Activated T-helper 9 cell treated with anti-CD3 and anti-CD28 coated beads, Interleukin-2, amount 50 U/mL, for 16 hours (primary cell): ENCODE measurements around the gene BACE2.
"Not testable (repeated sequence)": the region's sequence is repeated elsewhere in the genome, so short reads cannot be mapped to it uniquely, and the experiment has no call there.

Source experiments
- DNase-seq: peaks from one replicate; pipeline ENCODE4 v3.0.0-alpha.2; 2020; ENCODE audit warnings: low read depth

Gene BACE2

DNA sequence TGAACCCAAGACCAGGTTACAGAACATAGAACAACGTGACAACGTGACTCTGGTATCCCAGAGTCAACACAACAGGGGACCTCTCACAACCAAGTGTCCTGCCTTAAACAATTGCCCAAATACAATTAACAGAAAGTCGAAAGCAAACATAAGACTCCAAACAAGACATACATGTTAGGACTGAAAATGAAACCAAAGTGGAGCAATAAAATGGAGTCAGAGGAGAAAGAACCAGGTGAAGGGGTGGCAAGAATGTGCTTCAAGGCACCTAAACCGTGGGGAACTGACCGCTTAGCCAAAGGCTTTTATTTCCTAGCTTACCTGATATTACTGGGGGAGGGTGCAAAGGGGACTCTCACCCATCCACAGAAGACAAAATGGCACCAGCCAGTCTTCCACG is 17.8 kb downstream of the BACE2 start:
- DNase-seq, result no peak

DNA sequence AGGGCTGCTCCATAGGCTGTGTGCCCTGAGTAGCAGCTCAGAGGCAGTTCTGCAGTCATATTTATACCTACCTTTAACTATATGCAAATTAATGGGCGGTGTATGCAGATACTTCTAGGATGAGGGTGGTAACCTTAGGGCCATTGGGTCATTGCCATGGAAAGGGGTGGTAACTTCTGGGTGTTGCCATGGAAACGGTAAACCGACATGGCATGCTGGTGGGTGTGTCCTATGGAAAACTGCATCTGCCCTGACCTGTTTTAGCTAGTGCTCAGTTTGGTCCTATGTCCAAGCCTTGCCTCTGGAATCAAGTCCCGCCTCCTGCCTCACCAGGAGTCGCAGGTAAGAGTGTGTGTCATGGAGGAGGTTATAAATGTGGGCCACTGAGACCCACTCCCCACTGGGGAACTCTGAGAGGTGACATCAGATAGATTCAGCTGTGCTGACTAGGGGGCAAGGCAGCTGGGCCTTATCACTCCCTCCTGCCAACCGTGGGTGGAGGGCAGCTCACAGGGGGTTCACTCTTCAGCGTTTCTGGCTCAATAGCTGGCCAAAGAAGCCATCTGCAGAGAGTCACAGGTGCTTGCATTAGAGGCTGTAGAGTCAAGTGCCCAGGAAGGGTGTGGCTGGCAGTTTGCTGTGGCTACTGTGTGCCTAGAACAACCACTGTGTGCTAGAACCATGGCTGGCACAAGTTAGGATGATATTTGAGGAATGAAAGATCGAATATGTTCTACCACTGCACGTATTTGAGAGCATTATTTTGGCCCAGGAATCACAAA is 19.0 kb downstream of the BACE2 start:
- no peak for DNase-seq

DNA sequence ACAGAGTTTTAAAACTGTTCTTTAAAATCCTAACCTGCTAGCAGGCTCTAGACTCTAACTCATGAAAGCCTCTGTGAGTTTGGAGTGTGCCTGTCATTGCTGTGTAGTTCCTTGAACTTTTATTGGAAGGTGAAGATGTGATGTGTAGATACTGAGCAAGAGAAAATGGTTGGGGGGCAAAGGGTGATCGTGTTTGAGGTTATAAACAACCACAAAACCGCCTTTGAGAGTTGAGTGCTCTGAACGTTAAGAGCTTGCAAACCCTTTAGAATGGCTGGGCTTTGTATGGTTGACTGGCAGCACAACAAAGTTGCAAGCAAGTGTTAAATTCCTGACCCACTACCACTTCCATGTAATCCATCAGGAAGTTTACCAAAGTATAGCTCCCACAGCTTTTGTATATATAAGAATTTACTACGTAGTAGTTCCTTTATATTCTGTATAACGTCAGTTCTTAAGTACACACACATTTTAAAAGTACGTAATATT is 19.6 kb downstream of the BACE2 start:
- DNase-seq, result no peak

DNA sequence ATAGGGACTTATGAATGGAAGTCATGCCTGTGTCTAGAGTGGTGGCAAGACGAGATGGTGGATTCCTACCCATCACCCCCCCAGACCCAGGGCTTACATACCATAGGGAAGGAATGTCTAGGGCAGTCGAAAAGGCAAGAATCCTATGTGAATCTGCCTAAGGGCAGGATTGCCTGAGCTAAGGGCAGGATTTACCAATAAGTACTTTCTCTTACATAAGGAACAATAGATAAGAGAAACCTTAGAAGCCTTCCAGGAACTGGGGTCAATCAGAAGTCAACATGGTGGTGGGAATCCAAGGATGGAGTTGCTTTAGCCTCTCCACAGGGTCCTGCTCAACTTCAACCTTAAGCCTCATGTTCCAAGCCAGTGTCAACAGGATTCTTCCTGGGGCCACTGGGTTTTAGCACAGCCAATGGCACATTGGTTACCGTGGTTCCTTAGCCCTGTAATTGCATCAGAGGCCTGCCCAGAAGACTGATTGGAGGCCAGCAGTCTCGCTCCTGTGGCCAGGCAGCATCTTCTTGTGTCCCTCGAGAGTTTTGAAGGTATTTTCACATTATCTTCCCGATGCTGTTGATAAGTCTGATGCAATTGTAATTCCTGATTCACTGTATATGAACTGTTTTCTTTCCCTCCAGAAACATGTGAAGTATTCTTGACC is 20.7 kb downstream of the BACE2 start:
- DNase-seq, result no peak

DNA sequence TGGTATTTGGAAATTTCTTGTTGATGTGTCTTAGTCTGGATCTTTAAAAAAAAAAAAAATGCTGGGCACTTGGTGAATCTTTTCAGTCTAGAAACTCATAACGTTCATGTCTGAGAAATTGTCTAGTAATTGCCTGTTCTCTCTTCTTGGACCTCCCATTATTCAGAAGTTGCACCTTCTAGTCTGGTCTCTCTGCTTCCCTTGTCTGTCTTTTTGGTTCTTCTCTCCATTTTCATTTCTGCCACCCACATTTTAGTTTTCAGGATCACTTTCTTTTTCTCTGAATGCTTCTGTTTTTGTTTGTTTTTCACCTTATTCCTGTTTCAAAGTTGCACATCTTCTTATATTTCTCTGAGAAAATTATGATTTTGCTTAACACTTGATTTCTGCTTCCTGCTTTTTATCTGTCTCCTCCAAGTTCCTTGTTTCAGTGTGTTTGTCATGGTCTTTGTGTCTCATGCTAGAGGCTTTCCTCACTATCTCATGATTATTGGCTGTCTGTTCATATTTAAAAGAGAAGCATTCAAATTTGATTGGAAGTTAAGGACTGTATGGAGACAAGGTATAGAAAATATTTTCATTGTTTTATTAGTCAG is 21.3 kb downstream of the BACE2 start:
- no peak for DNase-seq

DNA sequence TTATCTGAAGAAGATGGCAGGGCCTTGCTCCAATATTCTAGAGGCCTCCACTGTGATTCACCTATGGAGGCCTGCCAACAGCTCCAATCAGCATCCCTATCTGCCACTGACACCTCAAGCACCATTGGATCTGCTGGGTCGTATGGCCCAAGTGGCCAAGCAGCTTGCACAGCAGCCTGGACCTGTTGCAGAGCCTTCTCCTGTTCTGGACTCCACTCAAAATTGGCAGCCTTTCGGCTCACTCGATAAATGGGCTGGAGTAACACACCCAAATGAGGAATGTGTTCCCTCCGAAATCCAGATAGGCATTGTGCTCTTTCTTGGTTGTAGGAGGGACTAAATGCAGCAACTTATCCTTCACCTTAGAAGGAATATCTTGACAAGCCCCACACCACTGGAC is 24.6 kb downstream of the BACE2 start:
- not testable (repeated sequence) for DNase-seq

DNA sequence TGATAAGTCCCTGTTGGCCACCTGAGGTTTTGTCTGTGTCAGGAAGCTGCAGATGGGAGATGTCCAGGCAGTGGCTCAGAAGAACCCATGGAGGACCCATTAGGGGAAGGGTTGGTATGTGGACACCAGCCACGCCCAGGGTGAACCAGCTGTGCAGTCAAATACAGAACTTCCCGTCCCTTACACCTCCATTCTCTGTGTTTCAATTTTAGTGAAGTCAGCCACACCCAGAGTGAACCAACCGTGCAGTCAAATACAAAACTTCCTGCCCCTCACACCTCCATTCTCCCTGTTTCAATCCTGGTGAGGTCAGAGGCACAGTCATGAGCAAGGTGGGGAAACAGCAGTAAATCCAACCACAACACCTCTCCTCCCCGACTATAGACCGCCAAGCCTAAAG is 27.4 kb downstream of the BACE2 start:
- DNase-seq, result no peak

DNA sequence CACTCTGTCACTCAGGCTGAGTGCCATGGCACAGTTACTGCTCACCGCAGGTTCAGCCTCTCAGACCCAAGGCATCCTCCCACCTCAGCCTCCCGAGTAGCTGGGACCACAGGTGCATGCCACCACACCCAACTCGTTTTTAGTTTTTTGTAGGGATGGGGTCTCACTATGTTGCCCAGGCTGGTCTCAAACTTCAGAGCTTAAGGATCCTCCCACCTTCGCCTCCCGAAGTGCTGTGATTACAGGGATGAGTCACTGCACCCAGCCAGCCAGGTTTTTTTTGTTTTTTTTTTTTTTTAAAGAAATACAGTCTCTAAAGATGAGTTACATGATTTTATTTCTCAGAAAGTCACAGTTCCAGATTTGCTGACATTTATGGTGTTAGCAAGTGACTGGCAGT is 29.0 kb downstream of the BACE2 start:
- DNase-seq, result no peak

DNA sequence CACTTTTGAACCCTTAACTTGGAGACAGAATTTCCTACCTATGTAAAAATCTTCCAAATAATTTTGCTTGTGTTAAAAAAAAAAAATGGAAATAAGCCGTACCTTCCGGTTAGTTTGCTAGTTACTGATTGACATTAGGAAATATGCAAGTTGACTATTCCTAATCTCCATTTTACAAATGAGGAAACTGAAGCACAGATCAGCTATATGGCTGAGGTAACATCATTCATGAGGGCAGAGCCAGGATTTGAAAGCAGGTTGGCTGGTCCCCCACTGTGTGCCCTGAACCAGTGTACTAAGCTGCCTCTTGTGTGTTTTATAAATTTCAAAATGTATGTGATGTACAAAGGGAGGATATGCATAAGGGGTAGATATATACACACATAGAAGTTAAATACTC is 29.6 kb downstream of the BACE2 start:
- no peak for DNase-seq

DNA sequence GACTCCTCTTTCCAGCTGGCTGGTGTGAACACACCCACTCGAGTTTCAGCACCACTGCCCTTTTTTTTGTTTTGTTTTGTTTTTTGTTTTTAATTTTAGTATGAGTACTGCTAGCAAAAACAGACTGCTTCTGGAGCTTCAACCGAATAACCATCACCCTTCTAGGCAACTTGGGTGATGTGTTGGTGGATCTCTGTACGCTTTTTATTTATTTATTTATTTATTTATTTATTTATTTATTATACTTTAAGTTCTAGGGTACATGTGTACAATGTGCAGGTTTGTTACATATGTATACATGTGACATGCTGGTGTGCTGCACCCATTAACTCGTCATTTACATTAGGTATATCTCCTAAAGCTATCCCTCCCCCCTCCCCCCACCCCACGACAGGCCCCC is 30.7 kb downstream of the BACE2 start:
- not testable (repeated sequence) for DNase-seq

DNA sequence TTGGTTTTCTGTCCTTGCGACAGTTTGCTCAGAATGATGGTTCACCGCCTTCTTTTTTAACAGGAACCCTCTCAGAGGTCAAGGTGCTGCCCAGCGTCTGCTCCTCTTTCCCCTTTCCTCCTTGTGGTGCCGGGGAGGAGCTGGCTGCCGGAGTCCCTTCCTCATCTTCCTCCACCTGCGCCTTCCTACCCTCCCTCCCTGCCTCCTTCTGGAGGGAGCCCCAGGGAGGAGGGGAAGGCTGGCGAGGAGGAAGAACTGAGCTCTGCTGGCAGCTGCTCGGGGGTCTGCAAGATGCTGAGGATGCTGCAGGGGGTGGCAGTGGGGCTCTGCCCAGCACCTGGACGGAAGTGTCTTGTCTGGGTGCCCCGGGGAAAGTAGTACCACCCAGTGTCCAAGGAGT is 31.2 kb downstream of the BACE2 start:
- no peak for DNase-seq

DNA sequence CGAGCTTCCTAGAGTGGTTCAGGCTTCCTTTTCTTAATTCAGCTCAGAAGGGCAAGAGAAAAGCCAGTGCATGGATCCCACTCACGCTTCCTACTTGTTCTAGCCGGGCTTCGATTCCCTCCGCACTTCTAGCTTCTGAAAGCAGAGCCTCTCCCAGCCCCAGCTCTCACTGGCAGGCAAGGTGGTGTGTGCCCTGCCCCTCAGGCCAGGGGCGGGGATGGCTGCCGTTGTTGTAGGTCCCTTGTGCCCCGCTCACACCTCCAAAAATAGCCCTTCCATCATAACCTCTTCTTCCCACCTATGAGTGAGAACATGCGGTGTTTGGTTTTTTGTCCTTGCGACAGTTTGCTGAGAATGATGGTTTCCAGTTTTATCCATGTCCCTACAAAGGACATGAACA is 31.6 kb downstream of the BACE2 start:
- DNase-seq, result no peak

DNA sequence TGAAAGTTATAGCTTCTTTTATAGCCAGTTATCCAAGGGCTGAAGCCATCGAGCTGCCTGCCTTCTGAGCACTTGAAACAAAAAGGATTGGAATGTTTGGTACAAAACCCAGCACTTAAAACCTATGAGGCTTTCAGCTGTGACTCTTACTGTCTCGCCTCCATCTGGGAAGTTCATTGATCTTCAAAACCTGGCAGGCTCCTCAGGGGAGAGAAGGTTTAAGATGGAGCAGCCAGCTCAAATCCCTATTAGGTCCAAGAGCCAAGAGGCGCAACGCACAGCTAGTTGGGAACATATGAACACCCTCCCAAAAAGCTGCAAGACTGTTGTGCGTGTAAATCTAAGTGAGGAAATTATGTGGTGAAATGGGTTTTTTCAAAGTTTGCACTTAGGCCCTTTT is 33.4 kb downstream of the BACE2 start:
- DNase-seq, result no peak

DNA sequence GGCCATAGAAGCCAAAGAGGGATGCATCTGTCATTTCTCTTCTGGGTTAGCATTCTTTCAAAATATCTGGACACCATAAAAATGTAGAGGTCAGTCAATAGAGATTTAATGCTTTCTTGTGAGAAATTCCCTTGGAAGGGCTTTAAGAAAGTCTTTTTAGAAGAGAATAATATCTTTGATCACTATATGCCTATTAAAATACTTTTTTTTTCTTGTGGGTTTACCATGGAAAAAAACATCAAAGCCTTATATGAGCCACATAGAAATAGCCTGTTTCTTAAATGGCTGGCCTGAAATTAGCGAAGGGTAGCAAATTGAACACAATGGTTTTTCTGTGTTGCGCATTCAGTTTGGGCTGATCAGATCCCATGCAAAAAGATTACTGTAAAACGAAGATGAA is 36.8 kb downstream of the BACE2 start:
- DNase-seq, result no peak

DNA sequence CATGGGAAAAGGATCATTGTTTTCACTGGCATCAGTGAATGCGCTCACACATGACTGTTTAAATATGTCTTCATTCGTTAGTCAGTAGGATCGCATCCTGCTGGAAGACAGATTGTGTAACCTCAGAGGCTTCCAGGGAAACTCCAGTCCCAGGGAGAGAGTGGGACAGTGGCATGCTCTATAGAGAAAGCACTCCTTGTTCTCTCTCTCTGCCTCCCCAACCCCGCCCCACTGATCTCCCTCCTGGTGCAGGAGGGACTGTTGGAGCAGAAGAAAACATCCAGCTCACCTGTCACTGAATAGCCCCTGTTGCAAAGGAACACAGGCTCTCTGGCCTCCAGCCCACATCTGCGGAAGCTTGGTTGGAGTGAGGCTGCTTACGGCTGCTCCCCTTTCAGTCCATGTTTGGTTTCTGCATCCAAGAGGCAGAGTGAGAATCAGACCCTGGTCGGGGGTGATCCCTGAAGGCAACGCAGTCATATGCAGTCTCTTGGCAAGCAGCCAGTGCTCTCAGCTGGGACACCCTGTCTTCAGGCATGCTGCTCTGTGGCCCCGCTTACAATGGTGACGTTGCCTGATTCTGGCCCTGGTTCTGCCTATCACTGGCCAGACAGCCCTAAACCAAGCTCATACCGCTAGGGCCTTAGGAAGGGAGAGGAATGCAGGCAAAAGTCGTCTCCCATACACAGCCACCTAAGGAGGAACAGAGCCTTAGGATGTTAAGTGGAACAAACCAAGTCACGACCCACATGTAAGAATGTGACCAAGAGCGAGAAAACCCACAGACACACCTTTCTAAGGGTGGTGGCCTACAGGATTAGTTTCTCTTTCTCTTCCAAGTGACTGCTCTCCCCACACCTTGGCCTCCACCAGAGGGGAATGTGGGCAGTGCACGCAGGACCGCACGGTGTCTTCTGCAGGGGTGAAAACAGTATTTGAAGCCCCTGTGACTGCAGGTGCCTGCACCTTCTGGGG is 39.7 kb downstream of the BACE2 start:
- DNase-seq, result no peak

DNA sequence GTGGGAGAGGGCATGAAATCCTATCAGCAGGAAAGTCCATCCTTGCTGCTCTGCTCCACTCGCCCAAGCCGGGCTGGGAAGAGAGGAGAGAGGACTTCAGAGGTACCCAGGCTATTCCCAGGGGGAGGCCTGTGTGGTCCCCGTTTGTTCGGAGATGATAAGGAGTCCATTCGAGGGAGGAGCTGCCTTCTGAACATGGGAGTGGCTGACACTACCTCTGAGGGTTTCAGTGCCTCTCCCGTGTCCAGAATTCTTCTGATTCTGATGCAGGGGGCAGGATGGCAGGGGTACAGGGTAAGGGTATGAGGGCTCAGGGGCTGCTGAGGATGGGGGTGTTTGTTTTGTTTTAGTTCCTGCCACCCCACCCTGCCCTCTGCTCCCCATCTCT is 40.4 kb downstream of the BACE2 start:
- DNase-seq, result no peak

DNA sequence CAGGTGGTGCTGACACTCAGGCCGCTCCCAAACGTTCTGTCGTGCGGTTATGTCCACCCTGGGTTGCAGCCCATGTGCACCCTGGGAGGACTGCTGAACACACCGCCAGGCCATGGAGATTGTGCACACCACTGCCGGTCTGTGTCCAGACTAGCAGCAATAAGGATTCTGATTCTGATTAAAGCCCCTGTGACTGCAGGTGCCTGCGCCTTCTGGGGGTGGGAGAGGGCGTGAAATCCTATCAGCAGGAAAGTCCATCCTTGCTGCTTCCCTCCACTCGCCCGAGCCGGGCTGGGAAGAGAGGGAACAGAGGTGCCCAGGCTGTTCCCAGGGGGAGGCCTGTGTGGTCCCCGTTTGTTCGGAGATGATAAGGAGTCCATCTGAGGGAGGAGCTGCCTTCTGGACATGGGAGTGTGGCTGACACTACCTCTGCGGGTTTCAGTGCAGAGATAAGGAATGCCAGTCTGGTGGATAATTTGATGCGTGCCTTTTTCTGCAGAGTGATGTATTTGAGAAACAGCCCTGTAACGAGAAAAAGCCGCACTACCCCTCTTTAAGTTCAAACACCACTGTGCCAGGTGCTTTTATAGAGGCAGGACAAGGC is 41.2 kb downstream of the BACE2 start:
- DNase-seq, result no peak

DNA sequence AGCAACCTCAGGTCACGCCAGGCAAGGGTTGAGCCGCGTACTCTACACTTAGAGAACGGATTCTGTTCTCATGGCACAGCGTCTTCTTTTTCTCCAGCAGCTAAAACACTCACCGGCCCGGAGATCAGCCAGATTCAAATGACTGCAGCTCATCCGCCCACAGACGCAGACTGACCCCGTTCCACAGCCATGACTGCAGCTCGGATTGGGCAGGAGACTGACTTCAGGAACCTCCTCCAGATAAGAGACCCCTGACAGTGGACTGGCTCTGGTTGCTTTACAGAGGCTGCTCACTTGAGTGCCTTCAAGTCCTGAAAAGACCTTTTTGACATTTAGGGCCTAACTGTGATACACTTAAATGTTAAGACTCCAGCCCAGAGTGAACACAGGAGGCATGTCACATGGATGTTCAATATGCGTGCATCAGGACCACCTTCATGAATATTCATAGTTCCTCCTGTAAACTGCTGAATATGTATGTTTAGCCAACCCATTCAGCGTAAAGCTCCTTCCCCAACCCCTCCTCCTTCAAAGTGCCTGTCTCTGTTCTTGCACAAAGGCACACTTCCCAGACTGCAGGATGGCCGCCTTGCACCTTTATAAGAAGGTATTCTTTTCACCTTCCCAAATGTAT is 42.6 kb downstream of the BACE2 start:
- no peak for DNase-seq

DNA sequence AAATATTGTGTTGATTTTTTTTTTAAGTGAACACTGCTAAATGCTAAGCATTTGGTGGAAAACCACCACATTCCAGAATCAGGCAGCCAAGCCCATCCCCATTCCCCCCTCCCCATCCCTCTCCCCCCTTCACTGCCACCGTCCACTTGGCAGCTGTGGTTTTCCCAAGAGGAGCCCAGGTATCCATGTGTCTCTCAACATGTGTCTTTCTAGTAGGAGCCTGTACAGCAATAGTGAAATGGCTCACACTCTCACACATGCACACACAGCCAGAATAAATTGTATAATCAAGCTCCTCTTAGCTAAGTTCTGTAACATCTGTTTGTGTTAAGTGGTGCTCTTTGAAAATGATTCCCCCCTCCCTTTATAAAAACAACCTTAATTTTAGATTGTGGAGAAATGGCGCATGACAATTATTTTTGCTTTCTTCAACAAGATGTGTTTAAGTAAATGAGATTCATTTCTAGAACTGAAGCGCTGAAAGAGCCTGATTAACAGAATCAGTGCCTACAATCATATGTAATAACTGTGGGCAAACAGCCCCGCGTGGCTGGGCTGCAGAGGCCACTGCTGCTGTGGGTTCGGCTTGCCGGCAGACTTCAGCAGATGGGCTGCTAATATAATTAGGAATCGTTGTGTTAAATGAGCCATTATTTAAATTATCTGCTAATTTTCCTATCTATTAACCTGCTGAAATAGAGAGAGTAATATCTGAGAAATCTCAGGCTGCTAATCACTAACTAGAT is 43.3 kb downstream of the BACE2 start:
- DNase-seq, result no peak

DNA sequence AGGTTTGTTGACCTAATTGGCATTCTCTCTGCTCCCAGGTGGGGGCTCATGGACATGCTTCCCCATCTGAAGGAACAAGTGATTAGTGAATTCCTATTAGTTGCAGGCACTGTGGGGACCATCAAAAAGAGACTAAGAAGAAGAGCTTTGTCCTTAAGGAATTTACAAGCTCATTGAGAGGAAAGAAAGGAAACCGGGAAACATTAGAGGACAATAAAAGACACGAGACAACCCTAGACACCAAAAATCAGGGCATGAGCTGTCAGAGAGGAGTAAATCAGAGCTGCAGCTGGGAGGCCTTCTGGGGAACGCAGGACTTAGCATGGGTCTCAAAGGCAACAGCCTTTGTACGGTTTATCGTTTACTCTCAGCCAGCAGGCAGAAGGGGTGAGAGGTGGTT is 45.1 kb downstream of the BACE2 start:
- no peak for DNase-seq
